K562 treated with DMSO at 1 percent for 12 hours (cell line): ENCODE results near the gene SMAP2. TPM values are rescaled to one million over a fixed set of nuclear protein-coding genes. Genes with fewer than 3 reads are reported as not detected.

Source experiments
- total RNA-seq: library from RNA; unstranded; fragments of 300-600 nt; gene quantifications from 2 replicates; pipeline ENCODE4 v1.2.3, GENCODE V29; 2022; ENCODE audit not compliant: insufficient read depth

Gene SMAP2
- 66.2 and 113 TPM in 2 replicates for total RNA-seq

DNA sequence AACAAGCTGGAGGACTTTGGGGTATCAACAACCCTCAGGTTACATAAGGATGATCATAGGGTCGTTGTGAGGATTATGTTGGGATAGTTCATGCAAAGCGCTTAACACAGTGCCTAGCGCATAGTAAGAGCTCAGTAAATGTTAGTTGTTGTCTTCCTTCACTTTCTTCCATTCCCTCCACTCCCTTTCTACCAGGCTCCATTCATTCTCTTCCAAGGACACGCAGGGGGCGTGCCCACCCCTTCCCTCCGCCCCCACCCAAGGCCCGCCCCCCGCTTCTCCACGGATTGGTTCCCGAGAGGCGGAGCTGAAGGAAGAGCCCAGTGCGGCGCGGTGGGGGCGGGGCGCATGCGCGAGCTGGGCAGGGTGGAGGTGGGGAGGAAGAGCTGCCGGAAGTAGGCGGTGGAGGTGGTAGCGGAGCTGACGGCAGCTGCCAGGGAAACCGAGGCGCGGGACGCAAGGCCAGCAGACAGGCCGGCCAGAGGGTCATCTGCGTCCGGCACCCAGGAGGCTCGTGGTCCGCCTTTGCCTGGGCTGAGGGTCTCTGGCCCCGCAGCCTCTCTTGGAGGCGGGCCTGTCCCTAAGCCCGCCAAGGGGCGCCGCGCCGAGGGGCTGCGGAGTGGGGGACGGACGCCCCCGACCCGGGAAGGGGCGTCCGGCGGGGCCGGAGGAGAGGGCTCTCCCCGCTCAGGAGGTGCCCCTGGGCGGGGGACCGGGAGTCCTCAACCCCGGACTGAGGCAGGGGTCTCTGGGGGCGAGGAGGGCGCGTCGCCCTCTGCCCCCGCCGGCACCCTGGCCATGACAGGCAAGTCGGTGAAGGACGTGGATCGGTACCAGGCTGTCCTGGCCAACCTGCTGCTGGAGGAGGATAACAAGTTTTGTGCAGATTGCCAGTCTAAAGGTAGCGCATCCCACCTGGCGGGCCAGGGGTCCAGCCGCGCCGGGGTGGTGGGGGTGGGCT is at the start of gene SMAP2:
Gene SMAP2 (plus strand): TSS at position 405 of the 961 bp plus-strand sequence. CDS start 394 bp downstream, at position 799.

DNA sequence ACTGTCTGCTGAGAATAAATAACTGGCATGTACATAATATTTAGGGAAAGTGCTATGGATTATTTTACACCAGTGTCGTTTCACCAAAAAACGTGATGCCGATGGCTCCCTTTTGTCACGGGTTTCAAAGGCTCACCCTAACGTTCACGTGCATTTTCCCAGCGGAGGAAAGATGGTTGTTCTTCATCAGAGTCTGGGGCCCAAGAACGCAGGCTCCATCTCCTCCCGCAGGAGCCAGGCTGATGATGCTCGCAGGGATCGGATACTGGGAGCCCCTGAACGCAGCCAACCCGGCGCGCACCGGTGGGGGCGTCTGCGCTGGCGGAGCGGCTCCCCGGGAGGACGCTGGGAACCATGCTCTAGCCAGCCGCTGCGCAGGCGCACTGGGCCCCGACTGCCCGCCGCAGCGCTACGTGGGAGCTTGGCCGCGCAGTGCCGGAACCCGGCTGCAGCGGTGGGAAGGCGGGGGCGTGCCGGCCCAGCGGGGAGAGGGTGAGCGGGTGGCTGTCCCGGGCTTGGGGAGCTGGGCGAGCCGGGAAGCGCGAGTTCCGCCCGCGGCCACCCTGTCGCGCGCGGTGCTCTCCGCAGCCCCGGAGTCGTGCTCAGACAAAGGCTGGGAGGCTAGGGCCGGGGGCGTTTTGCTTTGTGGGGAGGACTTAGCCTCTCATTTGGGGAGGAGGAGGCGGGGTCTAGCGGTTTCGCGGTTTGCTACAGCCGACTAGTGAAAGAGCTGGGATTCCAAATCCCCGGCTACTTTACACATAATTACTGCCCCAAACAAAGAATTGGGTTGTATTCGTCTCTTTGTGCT is 76.4 kb downstream of the SMAP2 start, which contains the start of gene ZFP69B:
Gene ZFP69B (plus strand): TSS at position 793 of the 811 bp plus-strand sequence. CDS start 486 bp downstream, outside the sequence.

Other genes with a start within 250 kb of the SMAP2 start
- gene RLF, start 212.3 kb upstream of the SMAP2 start, total RNA-seq, result 3.7 and 14.3 TPM in 2 replicates
- gene TMCO2, start 125.8 kb upstream of the SMAP2 start, total RNA-seq, result not detected in 2 replicates
- gene ZMPSTE24, start 115.5 kb upstream of the SMAP2 start, total RNA-seq, result 10.1 and 29.1 TPM in 2 replicates
- 3.2 and 4.0 TPM in 2 replicates for gene COL9A2, start 56.4 kb upstream of the SMAP2 start, total RNA-seq
- gene ZFP69B, start 76.7 kb downstream of the SMAP2 start, total RNA-seq, result 1.2 and 7.6 TPM in 2 replicates
- 2.0 and 5.3 TPM in 2 replicates for gene ZFP69, start 103.6 kb downstream of the SMAP2 start, total RNA-seq
- 1.5 and 3.1 TPM in 2 replicates for gene EXO5, start 135.0 kb downstream of the SMAP2 start, total RNA-seq
- 5.1 and 5.4 TPM in 2 replicates for gene ZNF684, start 157.9 kb downstream of the SMAP2 start, total RNA-seq